ENCODE measurements around the gene CHAD. TPM values are rescaled to one million over a fixed set of nuclear protein-coding genes. Genes with fewer than 3 reads are reported as not detected.
A peak's percentile ranks its signal among the peaks of the same experiment; 100 is the strongest.

CHAD gene
- total and polyA plus RNA-seq, 2 of the 13 experiments (the other 11 are each of a cell fraction or from before 2014, with no cell fraction given), result 1.4 TPM; not detected in 1

DNA sequence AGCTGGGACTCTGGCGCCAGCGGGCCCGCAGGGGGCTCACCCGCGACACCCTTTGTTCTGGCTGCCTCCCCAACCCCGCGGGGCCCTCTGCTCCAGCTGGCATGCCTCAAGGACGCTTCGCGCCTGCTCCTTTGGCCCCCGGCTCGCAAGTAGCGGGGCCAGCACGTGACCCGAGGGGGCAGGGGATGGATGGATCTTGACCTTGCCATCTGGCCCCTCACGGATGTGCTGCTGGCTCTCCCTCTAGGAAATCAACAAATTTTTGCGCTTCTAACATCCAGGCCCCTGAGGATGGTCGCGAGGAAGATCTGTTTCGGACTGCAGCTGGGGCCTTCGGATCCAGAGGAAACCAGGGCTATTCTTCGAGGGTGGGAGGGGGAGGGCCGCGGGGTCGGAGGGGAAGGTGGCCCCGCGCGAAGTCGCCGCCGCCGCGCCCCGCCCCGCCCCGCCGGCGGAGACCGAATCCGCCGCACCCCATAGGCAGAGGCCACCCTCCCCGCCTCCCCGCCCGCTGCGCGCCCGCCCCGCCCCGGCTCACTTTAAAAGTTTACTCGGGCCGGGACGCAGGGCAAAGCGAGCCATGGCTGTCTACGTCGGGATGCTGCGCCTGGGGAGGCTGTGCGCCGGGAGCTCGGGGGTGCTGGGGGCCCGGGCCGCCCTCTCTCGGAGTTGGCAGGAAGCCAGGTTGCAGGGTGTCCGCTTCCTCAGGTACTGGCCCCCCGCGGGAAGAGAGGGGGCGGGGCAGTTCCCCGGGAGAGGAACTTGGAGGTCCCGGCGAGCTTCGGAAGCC lies 42.8 kb downstream of the CHAD start, which contains the start of gene ACSF2 (continued):
- TF ChIP-seq ZNF160 (CRISPR knock-in tag; IDR thresholded peaks at IDR 0.05), result no peak
- TF ChIP-seq HDAC6 (IDR thresholded peaks at IDR 0.05; ENCODE audit: low read depth, low read length), result no peak
- no peak for TF ChIP-seq GATAD1 (CRISPR knock-in tag; IDR thresholded peaks at IDR 0.05)
- no peak for TF ChIP-seq BRCA1 (CRISPR knock-in tag; IDR thresholded peaks at IDR 0.05)
- TF ChIP-seq, protein P1, sequence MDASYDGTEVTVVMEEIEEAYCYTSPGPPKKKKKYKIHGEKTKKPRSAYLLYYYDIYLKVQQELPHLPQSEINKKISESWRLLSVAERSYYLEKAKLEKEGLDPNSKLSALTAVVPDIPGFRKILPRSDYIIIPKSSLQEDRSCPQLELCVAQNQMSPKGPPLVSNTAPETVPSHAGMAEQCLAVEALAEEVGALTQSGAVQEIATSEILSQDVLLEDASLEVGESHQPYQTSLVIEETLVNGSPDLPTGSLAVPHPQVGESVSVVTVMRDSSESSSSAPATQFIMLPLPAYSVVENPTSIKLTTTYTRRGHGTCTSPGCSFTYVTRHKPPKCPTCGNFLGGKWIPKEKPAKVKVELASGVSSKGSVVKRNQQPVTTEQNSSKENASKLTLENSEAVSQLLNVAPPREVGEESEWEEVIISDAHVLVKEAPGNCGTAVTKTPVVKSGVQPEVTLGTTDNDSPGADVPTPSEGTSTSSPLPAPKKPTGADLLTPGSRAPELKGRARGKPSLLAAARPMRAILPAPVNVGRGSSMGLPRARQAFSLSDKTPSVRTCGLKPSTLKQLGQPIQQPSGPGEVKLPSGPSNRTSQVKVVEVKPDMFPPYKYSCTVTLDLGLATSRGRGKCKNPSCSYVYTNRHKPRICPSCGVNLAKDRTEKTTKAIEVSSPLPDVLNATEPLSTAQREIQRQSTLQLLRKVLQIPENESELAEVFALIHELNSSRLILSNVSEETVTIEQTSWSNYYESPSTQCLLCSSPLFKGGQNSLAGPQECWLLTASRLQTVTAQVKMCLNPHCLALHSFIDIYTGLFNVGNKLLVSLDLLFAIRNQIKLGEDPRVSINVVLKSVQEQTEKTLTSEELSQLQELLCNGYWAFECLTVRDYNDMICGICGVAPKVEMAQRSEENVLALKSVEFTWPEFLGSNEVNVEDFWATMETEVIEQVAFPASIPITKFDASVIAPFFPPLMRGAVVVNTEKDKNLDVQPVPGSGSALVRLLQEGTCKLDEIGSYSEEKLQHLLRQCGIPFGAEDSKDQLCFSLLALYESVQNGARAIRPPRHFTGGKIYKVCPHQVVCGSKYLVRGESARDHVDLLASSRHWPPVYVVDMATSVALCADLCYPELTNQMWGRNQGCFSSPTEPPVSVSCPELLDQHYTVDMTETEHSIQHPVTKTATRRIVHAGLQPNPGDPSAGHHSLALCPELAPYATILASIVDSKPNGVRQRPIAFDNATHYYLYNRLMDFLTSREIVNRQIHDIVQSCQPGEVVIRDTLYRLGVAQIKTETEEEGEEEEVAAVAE (CRISPR knock-in tag; IDR thresholded peaks at IDR 0.05; ENCODE audit: borderline replicate concordance), result no peak
- TF ChIP-seq, protein P2, sequence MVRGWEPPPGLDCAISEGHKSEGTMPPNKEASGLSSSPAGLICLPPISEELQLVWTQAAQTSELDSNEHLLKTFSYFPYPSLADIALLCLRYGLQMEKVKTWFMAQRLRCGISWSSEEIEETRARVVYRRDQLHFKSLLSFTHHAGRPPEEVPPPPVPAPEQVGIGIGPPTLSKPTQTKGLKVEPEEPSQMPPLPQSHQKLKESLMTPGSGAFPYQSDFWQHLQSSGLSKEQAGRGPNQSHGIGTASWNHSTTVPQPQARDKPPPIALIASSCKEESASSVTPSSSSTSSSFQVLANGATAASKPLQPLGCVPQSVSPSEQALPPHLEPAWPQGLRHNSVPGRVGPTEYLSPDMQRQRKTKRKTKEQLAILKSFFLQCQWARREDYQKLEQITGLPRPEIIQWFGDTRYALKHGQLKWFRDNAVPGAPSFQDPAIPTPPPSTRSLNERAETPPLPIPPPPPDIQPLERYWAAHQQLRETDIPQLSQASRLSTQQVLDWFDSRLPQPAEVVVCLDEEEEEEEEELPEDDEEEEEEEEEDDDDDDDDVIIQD (CRISPR knock-in tag; IDR thresholded peaks at IDR 0.05; ENCODE audit: low read depth), result no peak
- no peak for TF ChIP-seq KMT2B (CRISPR knock-in tag; IDR thresholded peaks at IDR 0.05)
- no peak for TF ChIP-seq SMC3 (IDR thresholded peaks at IDR 0.05; ENCODE audit: low read length)
- TF ChIP-seq, protein P3, sequence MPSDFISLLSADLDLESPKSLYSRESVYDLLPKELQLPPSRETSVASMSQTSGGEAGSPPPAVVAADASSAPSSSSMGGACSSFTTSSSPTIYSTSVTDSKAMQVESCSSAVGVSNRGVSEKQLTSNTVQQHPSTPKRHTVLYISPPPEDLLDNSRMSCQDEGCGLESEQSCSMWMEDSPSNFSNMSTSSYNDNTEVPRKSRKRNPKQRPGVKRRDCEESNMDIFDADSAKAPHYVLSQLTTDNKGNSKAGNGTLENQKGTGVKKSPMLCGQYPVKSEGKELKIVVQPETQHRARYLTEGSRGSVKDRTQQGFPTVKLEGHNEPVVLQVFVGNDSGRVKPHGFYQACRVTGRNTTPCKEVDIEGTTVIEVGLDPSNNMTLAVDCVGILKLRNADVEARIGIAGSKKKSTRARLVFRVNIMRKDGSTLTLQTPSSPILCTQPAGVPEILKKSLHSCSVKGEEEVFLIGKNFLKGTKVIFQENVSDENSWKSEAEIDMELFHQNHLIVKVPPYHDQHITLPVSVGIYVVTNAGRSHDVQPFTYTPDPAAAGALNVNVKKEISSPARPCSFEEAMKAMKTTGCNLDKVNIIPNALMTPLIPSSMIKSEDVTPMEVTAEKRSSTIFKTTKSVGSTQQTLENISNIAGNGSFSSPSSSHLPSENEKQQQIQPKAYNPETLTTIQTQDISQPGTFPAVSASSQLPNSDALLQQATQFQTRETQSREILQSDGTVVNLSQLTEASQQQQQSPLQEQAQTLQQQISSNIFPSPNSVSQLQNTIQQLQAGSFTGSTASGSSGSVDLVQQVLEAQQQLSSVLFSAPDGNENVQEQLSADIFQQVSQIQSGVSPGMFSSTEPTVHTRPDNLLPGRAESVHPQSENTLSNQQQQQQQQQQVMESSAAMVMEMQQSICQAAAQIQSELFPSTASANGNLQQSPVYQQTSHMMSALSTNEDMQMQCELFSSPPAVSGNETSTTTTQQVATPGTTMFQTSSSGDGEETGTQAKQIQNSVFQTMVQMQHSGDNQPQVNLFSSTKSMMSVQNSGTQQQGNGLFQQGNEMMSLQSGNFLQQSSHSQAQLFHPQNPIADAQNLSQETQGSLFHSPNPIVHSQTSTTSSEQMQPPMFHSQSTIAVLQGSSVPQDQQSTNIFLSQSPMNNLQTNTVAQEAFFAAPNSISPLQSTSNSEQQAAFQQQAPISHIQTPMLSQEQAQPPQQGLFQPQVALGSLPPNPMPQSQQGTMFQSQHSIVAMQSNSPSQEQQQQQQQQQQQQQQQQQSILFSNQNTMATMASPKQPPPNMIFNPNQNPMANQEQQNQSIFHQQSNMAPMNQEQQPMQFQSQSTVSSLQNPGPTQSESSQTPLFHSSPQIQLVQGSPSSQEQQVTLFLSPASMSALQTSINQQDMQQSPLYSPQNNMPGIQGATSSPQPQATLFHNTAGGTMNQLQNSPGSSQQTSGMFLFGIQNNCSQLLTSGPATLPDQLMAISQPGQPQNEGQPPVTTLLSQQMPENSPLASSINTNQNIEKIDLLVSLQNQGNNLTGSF (CRISPR knock-in tag; IDR thresholded peaks at IDR 0.05), result no peak
- no peak for TF ChIP-seq NCOA5 (CRISPR knock-in tag; IDR thresholded peaks at IDR 0.05)
- TF ChIP-seq ZNF446 (CRISPR knock-in tag; IDR thresholded peaks at IDR 0.05), result no peak
- TF ChIP-seq, protein P4, sequence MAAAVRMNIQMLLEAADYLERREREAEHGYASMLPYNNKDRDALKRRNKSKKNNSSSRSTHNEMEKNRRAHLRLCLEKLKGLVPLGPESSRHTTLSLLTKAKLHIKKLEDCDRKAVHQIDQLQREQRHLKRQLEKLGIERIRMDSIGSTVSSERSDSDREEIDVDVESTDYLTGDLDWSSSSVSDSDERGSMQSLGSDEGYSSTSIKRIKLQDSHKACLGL (CRISPR knock-in tag; IDR thresholded peaks at IDR 0.05), result no peak
- TF ChIP-seq ZNF577 (CRISPR knock-in tag; IDR thresholded peaks at IDR 0.05; ENCODE audit: borderline replicate concordance, low read depth), result no peak
- no peak for TF ChIP-seq ZNF850 (CRISPR knock-in tag; conservative IDR thresholded peaks at IDR 0.05)
- TF ChIP-seq DNMT1 (CRISPR knock-in tag; IDR thresholded peaks at IDR 0.05), result no peak
- TF ChIP-seq, protein P5, sequence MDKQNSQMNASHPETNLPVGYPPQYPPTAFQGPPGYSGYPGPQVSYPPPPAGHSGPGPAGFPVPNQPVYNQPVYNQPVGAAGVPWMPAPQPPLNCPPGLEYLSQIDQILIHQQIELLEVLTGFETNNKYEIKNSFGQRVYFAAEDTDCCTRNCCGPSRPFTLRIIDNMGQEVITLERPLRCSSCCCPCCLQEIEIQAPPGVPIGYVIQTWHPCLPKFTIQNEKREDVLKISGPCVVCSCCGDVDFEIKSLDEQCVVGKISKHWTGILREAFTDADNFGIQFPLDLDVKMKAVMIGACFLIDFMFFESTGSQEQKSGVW (CRISPR knock-in tag; IDR thresholded peaks at IDR 0.05; ENCODE audit: borderline replicate concordance), result no peak
- peak; percentile 56; the same call in 1 of the 2 replicates for TF ChIP-seq ZNF724P (CRISPR knock-in tag; IDR thresholded peaks at IDR 0.05; ENCODE audit: borderline replicate concordance)
